Stimulated activated CD8-positive, alpha-beta memory T cell treated with anti-CD3 and anti-CD28 coated beads, Interleukin-15, amount 100 ng/mL, for 24 hours (primary cell): Measurements from ENCODE around the gene WDFY3.
"Not testable (repeated sequence)": the region's sequence is repeated elsewhere in the genome, so short reads cannot be mapped to it uniquely, and the experiment has no call there.

Experiments
- DNase-seq: peaks from one replicate; pipeline ENCODE4 v3.0.0-alpha.2; 2020; ENCODE audit warnings: low read depth

WDFY3 gene

GRCh38 chr4:84708406-84709135, 257.9 kb downstream of the WDFY3 start:
- DNase-seq, result no peak

GRCh38 chr4:84706286-84706685, 260.2 kb downstream of the WDFY3 start:
- DNase-seq, result no peak

DNA sequence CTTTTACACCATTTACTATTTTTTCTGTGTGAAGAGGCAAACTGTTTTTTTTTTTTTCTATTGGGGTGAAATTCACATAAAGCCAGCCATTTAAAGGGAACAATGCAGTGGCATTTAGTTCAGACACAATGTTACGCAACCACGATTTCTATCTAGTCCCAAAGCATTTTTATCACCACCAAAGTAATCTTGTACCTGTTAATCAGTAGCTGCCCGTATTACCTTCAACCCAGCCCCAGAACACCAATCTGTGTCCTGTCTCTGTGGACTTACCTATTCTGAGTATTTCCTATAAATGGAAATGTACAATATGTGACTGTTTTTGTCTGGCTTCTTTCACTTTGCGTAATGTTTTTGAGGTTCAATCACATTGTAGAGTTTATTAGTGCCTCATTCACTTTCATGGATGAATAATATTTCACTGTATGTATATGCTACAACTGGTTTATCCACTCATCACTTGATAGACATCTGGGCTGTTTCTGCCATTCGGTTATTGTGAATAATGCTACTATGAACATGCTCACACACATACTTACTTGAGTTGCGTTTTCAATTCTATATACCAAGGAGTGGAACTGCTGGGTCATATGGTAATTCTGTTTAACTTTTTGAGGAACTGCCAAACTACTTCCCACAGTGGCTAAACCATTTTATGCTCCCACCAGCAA, 267.4 kb downstream of the WDFY3 start:
- DNase-seq, result no peak

DNA sequence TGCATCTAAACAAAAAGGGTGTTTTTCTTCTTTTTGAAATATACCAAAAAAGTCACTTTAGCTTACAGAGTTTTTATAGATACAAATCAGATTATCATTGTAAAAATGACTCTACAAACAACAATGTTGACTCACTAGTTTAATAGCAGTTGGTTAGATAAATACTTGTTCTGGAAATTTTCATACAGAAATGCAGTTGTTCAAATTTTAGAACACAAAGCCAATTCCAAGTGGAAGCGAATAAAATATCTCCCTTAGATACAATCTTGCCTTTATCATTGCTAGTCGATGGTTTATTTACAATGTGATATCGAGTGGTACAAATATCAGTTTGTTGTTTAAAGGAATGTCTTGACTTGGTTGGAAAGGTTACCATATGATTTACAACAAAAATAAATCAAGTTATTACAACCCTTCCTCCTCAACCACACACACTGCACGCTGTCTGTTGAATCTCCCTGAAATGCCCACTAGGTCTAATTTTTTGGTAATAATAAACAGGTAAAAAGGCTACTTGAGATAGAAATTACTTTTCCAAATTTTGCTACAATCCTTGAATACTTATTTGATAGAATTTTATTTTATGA, 268.8 kb downstream of the WDFY3 start:
- DNase-seq, result no peak

DNA sequence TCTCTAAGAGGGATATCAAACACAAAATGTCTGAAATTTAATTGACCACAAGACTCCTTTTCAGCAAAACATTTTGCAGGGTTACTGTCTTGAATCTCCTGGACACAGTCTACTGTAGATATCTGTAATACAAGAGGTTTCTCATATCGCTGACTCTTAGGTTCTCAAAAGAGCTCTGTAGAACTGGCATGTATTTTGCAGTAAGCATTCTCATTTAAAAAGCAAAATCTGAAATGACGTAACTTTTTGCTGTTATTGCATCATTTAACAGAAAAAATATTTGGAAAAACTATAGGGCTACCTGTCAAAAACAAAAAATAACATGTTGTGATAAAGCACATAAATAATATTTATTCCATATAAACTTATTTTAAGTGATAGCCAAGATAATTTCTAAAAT, 269.3 kb downstream of the WDFY3 start:
- DNase-seq, result no peak

DNA sequence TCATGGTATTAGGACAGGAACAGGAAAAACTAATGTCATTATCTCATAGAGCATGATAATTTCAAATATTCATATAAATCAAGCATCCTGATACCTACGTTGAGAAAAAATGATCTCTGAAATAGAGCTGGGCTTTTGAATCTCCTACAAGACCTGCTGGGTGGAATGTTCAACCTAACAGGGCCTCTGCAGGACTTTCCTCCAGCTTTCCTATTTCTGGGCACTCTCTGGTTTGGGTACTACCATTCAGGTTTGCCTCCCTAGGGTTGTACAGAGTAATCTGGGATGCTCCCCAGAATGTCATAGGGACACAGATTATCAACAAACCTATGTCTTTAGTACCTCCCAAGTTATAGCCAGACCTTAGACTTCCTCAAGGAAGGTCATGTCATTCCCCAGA, 274.7 kb downstream of the WDFY3 start:
- no peak for DNase-seq

DNA sequence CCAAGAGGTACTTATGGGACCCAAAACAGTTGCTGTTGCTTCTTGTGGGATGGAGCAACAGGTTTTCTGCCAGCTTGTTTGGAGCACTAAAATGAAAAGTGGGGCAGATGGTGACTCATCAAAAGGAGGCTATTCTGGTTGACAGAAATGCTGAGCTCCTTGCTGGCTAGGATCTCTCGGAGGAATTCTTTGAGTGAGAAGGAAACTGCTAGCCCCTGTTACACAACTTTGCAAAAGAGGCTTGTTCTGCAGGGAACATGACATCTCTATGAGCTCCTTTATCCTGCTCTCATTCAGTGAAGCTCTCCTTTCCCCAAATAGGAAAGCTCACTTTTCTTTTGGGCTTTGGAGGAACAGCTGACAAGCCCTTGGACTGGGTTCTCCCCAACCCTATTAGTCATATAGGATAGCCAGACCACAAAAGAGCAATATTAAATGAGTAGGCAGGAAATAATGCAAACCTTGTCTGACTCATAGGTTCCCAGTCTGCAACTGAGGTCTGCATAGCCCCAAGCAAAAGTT, 275.3 kb downstream of the WDFY3 start:
- DNase-seq, result no peak

GRCh38 chr4:84690481-84690880, 276.0 kb downstream of the WDFY3 start:
- no peak for DNase-seq

- no peak for DNase-seq
These were observed 277.3 kb downstream of the WDFY3 start for GRCh38 chr4:84689197-84689596.

GRCh38 chr4:84688605-84689004, 277.9 kb downstream of the WDFY3 start:
- DNase-seq, result no peak

- no peak for DNase-seq
These were observed 281.4 kb downstream of the WDFY3 start for GRCh38 chr4:84685105-84685504.

DNA sequence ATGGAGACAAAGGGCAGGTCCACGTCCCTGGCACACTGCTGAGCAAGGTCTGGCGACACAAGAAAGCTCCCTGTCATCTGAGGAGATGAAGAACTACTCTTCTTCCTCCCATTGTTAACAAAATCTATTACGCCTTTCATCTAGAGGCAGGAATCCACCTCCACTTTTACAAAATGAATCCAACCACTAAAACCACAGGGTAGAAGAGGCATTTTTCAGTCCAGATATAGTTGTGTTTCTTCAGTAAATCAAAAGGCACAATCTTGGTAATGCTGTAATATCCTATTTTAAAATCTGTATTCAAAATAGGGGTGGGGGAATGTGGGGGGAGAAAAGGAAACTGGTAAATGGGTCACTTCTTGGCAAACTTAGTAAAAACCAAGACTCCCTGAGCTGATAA, 282.1 kb downstream of the WDFY3 start:
- DNase-seq, result no peak

DNA sequence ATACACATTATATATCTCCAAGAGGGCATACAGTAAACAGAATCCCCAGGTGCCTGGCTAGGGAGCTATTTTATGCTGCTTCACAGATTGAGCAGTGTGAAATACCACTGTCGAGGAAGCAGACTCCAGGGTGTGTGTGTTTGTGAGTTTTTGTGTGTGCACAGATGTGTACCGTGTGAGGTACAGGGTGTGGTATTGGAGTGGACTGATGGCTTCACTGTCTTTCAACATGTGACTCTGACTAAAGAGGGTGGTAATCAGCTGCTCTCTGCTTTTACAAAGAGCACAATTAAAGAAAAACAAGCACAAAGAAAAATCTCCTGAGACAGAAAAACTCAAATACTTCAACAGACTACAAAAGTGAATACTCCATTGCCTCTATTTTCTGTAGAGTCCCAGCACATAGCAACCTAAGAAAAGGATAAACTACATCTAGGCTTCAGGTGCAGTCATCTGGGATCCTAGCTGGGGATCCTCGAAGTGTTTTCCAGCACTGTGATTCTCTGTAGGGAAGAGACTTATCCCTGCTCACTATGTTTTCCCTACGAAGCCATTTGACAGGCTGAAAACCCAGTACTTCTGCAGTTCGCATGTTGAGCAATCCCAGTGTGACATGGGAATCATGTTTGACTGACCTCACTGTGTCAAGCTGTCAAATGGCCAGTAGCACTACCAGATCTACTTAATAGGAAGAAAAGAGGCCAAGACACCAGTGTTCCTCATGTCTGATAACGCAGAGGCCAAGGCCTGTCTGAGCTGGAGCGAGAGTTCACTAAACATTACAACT, 283.2 kb downstream of the WDFY3 start:
- DNase-seq, result no peak

- not testable (repeated sequence) for DNase-seq
These were observed 283.8 kb downstream of the WDFY3 start for GRCh38 chr4:84682661-84683060.

GRCh38 chr4:84681486-84682274, 284.8 kb downstream of the WDFY3 start:
- DNase-seq, result no peak

DNA sequence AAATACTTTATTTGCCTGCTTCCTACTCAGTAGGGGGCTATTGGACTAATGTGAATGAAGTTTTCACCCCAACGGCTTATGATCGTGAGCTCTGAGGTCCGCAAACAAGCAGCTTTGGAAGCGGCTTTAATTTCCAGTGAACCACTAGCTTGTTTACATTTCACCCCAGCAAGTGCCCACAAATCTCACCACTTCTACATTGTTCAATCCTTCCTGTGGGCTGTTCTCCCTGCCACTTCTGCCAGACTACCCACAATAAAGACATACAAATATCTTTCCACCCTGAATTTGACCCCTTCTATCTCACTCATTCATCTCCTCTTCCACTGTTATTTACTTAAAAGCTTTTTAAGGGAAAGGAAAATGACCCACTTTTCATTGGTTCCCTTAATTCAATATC, 285.5 kb downstream of the WDFY3 start:
- DNase-seq, result no peak

- DNase-seq, result no peak
These were observed 287.3 kb downstream of the WDFY3 start for GRCh38 chr4:84678976-84679744.

GRCh38 chr4:84677995-84678394, 288.5 kb downstream of the WDFY3 start:
- DNase-seq, result no peak

DNA sequence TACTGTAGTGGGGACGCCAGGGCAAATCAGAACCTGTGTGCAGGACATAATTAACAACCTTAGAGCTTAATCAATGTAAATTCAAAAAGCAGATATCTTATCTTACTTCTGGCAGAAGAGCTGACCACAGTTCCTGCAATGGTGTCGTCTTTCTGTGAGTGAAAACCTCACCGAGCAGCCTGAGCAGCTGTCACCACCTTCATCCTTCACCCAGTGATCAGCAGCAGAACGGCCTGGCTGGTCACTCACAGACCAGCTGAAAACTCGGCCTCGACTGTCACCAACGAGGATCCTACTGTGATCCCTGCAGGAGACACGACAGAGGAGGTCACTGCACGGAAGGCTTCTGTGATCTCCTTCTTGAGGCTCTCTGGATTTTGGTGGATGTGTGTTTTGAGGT, 289.4 kb downstream of the WDFY3 start:
- no peak for DNase-seq

DNA sequence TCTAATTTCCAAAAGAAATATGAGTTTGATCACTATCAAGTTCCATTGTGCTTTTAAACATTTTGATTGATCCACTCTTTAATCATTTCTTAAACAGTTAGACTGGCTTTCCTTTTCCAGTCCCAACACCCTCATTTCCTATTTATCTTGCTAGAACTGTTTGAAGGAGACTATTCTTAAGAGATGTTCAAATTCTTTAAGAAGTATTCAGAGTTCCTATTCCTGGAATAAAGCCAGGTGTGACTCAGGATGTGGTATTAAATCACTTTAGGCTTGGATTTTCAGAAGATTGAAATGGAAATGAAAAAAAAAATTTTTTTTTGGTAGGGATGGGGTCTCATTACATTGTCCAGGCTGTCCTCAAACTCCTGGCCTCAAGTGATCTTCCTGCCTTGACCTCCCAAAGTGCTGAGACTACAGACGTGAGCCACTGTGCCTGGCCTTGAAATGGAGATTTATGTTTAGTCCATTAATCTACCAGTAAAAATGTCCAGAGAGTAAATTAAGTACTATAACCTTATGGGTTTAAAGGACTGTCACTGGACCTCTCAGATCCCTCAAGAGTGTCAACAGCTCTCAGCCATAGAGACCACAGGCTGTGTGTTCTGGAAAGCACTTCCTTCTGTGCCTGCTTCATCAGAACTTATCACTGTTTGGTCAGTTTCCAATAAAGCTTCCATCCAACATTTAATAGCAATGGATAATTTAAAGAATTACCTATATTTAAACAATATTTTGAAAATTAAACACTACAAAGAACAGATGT, 292.8 kb downstream of the WDFY3 start:
- no peak for DNase-seq
